NCI-H460 (cell line): ENCODE measurements around the gene DDR2. TPM values are rescaled to one million over a fixed set of nuclear protein-coding genes. Genes with fewer than 3 reads are reported as not detected.
"Not testable (repeated sequence)": the region's sequence is repeated elsewhere in the genome, so short reads cannot be mapped to it uniquely, and the experiment has no call there.

Experiments
- DNase-seq: peaks from one replicate; pipeline ENCODE4 v3.0.0-alpha.2; 2016; ENCODE audit warnings: low read depth; ENCODE audit errors: extremely low read depth
- total RNA-seq: library from RNA; depleted of rRNA; stranded (reverse); fragments of >200 nt; shearing (Covaris generic); gene quantifications from 2 replicates; pipeline ENCODE4 v1.2.3, GENCODE V29; 2014

DDR2 gene
- total RNA-seq, 1 experiment from 2014 or later: 0.77 TPM

- DNase-seq: no peak
Observed at GRCh38 chr1:162717548-162718184, 85.4 kb downstream of the DDR2 start.

- DNase-seq: no peak
Observed at GRCh38 chr1:162719678-162720077, 87.4 kb downstream of the DDR2 start.

GRCh38 chr1:162720996-162721395 lies 88.7 kb downstream of the DDR2 start:
- no peak for DNase-seq

GRCh38 chr1:162721471-162721870 lies 89.2 kb downstream of the DDR2 start:
- DNase-seq: no peak

- no peak for DNase-seq
Observed at GRCh38 chr1:162722036-162722435, 89.8 kb downstream of the DDR2 start.

GRCh38 chr1:162724583-162725120 lies 92.4 kb downstream of the DDR2 start:
- no peak for DNase-seq

GRCh38 chr1:162725301-162725837 lies 93.1 kb downstream of the DDR2 start:
- no peak for DNase-seq

- no peak for DNase-seq
Observed at GRCh38 chr1:162726555-162726954, 94.3 kb downstream of the DDR2 start.

- not testable (repeated sequence) for DNase-seq
Observed at GRCh38 chr1:162727493-162727892, 95.2 kb downstream of the DDR2 start.

GRCh38 chr1:162728573-162728972 lies 96.3 kb downstream of the DDR2 start:
- DNase-seq: no peak

- DNase-seq: not testable (repeated sequence)
Observed at GRCh38 chr1:162729195-162729774, 97.0 kb downstream of the DDR2 start.

- DNase-seq: no peak
Observed at GRCh38 chr1:162732094-162732493, 99.8 kb downstream of the DDR2 start.

- DNase-seq: no peak
Observed at GRCh38 chr1:162732566-162733335, 100.5 kb downstream of the DDR2 start.

- DNase-seq: no peak
Observed at GRCh38 chr1:162733336-162733590, 101.0 kb downstream of the DDR2 start.

GRCh38 chr1:162734047-162734446 lies 101.8 kb downstream of the DDR2 start:
- no peak for DNase-seq

- no peak for DNase-seq
Observed at GRCh38 chr1:162736184-162736583, 103.9 kb downstream of the DDR2 start.

GRCh38 chr1:162736633-162737067 lies 104.4 kb downstream of the DDR2 start:
- no peak for DNase-seq

- no peak for DNase-seq
Observed at GRCh38 chr1:162740755-162741154, 108.5 kb downstream of the DDR2 start.

- DNase-seq: no peak
Observed at GRCh38 chr1:162741574-162741973, 109.3 kb downstream of the DDR2 start.

- DNase-seq: not testable (repeated sequence)
Observed at GRCh38 chr1:162746264-162746942, 114.1 kb downstream of the DDR2 start.
